ENCODE data around the gene RAPGEF1.

RAPGEF1 gene

GRCh38 chr9:131748411-131748955, 8.6 kb upstream of the RAPGEF1 start:
- H3K27me3 ChIP-seq (ENCODE audit: insufficient read depth, poor library complexity, severe bottlenecking) = no peaks in the 10 kb centered on the region
- DNase-seq (ENCODE audit: low read depth in 1 of 2, low spot score in 1 of 2) = no peak
- TF ChIP-seq SPI1 (IDR thresholded peaks at IDR 0.05; ENCODE audit: borderline replicate concordance, low read depth) (no peak), POLR2AphosphoS5 (IDR thresholded peaks at IDR 0.05; ENCODE audit: low read depth) (no peak), CTCF (IDR thresholded peaks at IDR 0.05; ENCODE audit: insufficient read depth, low read length) (no peak), REST (IDR thresholded peaks at IDR 0.05; ENCODE audit: insufficient replicate concordance, low read depth) (no peak), GABPA (IDR thresholded peaks at IDR 0.05; ENCODE audit: low read depth) (no peak)
- H3K4me3 ChIP-seq (replicated peaks; ENCODE audit: insufficient read depth, low read length) = no peak overlapping the region
- no peak overlapping the region for H3K27ac ChIP-seq (replicated peaks)

GRCh38 chr9:131747352-131747751, 7.5 kb upstream of the RAPGEF1 start:
- peak in 1 of 2 experiments; percentile 76 for DNase-seq (ENCODE audit: low read depth in 1 of 2, low spot score in 1 of 2)
- TF ChIP-seq REST (IDR thresholded peaks at IDR 0.05; ENCODE audit: insufficient replicate concordance, low read depth) (no peak), SPI1 (IDR thresholded peaks at IDR 0.05; ENCODE audit: borderline replicate concordance, low read depth) (no peak), CTCF (IDR thresholded peaks at IDR 0.05; ENCODE audit: insufficient read depth, low read length) (peak; percentile 54)
- Histone ChIP-seq H3K27ac (replicated peaks) (no peak overlapping the region), H3K27me3 (ENCODE audit: insufficient read depth, poor library complexity, severe bottlenecking) (no peaks in the 10 kb centered on the region), H3K4me3 (replicated peaks; ENCODE audit: insufficient read depth, low read length) (no peak overlapping the region)

GRCh38 chr9:131745610-131746009, 5.7 kb upstream of the RAPGEF1 start:
- no peak overlapping the region for H3K27ac ChIP-seq (replicated peaks)
- DNase-seq (ENCODE audit: low read depth in 1 of 2, low spot score in 1 of 2) = no peak
- no peaks in the 10 kb centered on the region for H3K27me3 ChIP-seq (ENCODE audit: insufficient read depth, poor library complexity, severe bottlenecking)
- no peak overlapping the region for H3K4me3 ChIP-seq (replicated peaks; ENCODE audit: insufficient read depth, low read length)
- TF ChIP-seq REST (IDR thresholded peaks at IDR 0.05; ENCODE audit: insufficient replicate concordance, low read depth) (no peak), GABPA (IDR thresholded peaks at IDR 0.05; ENCODE audit: low read depth) (no peak), CTCF (IDR thresholded peaks at IDR 0.05; ENCODE audit: insufficient read depth, low read length) (no peak), SPI1 (IDR thresholded peaks at IDR 0.05; ENCODE audit: borderline replicate concordance, low read depth) (no peak), POLR2AphosphoS5 (IDR thresholded peaks at IDR 0.05; ENCODE audit: low read depth) (no peak)
